Tibial nerve (tissue), 3 donors: ENCODE measurements around the gene DPCD.

Experiments used
- CTCF ChIP-seq, 5 experiments: fragments of 200-600 bp in 3 of 5; fragments of 450-650 bp in 2 of 5; sonication (generic) in 3 of 5; IDR thresholded peaks; one replicate each; pipeline ENCODE4 v1.5.1; 2016 to 2019; ENCODE audit warnings: antibody characterized with exemption in 5 of 5, mild to moderate bottlenecking in 3 of 5, moderate library complexity in 2 of 5
- POLR2A ChIP-seq, 2 donors: fragments of 450-650 bp; IDR thresholded peaks; one replicate each; pipeline ENCODE4 v1.6.1; 2017; ENCODE audit warnings: antibody characterized with exemption in 2 of 2, mild to moderate bottlenecking in 2 of 2, moderate library complexity in 2 of 2

DNA sequence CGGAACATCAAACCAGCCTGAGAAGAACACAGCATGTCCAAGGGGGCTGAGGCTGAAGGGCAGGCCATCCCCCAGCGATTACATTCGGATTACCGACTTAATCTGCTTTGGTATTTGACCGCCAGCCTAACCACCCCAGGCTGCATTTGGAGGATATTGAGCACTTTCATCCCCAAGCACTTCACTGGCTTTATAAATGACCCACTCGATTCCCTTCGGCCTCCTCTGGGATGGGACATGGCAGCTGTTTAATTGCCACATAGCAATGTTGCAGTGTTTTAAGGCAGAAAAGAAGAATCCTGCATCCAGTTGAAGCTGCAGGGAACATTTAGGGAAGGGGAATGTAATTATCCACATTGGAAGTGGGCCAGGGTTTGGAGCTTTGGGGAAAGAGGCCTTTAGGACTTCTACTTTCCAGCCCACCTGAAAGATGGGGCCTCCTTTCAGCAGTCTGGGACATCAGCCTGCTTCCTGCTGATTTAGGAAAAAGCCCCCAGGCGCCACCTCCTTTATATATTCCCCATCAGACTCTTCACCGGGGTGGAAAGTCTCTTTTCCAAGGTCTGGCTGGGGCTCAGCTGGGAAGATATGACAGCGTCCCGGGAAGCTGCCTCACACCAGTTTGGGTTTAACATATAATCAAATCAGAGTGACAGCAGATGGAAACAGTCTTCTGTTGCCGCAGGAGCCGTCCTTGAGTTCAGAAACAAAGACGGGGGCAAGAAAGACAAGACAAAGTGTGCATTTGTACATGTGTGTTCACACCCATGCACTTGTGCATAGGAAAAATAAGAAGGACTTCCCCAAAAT is 9.2 kb downstream of the DPCD start:
- no peak for TF ChIP-seq POLR2A (IDR thresholded peaks at IDR 0.05)
- no peak for TF ChIP-seq CTCF (IDR thresholded peaks at IDR 0.05)
